Measurements from ENCODE around the gene APAF1. TPM values are rescaled to one million over a fixed set of nuclear protein-coding genes. Genes with fewer than 3 reads are reported as not detected.

Gene APAF1
- total and polyA plus RNA-seq, 2 of the 13 experiments (the other 11 are each of a cell fraction or from before 2014, with no cell fraction given), result 6.0 to 13.0 TPM

DNA sequence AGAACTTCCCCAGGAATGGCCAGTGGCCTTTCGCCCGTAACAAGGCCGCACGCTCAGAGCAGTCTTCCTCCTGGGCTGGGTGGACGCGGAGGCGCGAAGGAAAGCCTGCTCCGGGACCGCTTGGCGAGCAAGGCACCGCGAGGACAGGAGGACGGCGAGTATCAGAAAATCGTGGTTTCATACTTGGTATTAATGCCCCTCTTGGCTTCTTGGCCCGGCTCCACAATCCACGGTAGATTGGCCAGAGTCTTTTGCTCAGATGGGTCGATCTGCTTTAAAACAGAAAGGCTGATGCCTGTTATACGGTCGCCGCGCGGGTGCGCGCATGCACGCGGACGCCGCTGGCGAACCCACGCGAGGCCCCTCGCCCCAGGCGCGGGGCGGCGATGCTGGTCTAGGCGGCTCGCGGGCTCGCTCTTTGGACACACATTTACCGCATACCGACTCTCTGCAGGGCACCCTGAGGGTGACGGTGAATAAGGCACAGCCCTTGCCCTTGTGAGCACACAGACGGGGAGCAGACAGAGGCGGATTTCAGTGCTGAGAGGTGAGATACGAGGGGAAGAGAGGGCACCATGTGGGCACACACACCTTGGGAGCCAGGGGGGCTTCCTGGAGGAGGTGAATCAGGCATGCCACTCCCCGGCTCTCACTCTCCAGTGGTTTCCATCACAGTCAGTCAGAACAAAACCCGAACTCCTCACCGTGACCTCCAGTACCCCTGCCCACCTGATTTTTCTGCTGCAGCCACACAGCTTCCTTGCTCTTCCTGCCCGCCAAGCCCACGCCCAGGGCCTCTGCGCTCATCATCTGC, 100.7 kb downstream of the APAF1 start (continued):
- TF ChIP-seq, protein P1, sequence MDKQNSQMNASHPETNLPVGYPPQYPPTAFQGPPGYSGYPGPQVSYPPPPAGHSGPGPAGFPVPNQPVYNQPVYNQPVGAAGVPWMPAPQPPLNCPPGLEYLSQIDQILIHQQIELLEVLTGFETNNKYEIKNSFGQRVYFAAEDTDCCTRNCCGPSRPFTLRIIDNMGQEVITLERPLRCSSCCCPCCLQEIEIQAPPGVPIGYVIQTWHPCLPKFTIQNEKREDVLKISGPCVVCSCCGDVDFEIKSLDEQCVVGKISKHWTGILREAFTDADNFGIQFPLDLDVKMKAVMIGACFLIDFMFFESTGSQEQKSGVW (CRISPR knock-in tag; IDR thresholded peaks at IDR 0.05; ENCODE audit: borderline replicate concordance), result no peak
- TF ChIP-seq RAD51 (IDR thresholded peaks at IDR 0.05; ENCODE audit: borderline replicate concordance), result no peak
- TF ChIP-seq NR3C1 (CRISPR knock-in tag; IDR thresholded peaks at IDR 0.05), result no peak
- TF ChIP-seq NFE2L2 (IDR thresholded peaks at IDR 0.05; ENCODE audit: low read length), result no peak
- no peak for TF ChIP-seq TBX3 (IDR thresholded peaks at IDR 0.05; ENCODE audit: borderline replicate concordance)
- TF ChIP-seq ZNF777 (CRISPR knock-in tag; IDR thresholded peaks at IDR 0.05), result no peak
- no peak for TF ChIP-seq REXO4 (CRISPR knock-in tag; IDR thresholded peaks at IDR 0.05; ENCODE audit: borderline replicate concordance)
- no peak for TF ChIP-seq HCFC1 (IDR thresholded peaks at IDR 0.05; ENCODE audit: low read depth, low read length)

DNA sequence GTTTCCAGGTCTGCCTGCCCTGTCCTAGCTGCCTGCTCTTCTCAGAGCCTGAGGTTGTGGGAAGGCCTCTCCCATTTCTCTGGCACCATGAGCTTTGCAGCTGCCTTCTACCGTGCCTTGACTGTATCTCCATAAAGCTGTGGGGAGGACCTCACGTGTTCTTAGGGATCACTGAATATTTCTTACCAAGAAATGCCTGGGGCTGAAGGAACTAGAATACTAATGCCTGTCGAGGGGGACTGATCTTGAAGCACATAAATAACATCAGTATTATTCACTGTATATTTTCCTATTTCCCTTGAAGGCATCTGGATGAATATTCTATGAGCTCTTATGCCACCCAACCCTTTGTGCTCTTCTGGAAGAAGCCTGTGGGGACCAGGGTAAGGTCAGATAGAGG, 103.4 kb downstream of the APAF1 start:
- H3K27me3 ChIP-seq (ENCODE audit: control insufficient read depth in 1 of 2, insufficient read depth in 2 of 2, low read length in 2 of 2), result peaks cover 11 to 47% of the 10 kb centered on the region in 2 experiments
- no peaks in the 10 kb centered on the region for H3K79me2 ChIP-seq (ENCODE audit: insufficient read depth, low read length)
- ATAC-seq (no peak), DNase-seq (ENCODE audit: low spot score) (no peak), FAIRE-seq (no peak)
- ChIA-PET CTCF (ENCODE audit: low intra/inter-chr PET ratio, low total read pairs) (no interaction called here), POLR2A (no interaction called here)
- no peak overlapping the region for H3K4me2 ChIP-seq (ENCODE audit: low read depth, low read length)
- no peaks in the 10 kb centered on the region for H3K9me3 ChIP-seq (ENCODE audit: low read length)
- BruUV-seq (replicated peaks), result no TSS peak
- intact Hi-C loops (cut with micrococcal nuclease; ENCODE audit: unreplicated experiment) (no loop called here), in situ Hi-C loops (cut with HindIII; ENCODE audit: extremely low pct_ligation_motif_present, low pct_unique_long_range_greater_than_20kb) (no loop called here)
- no peak overlapping the region for H3K4me3 ChIP-seq (replicated peaks in 1 of 3; ENCODE audit: insufficient read depth in 1 of 3, low read depth in 2 of 3, low read length in 3 of 3)
- 4% methylated on average over 3 of the region's 3 CpGs for WGBS (ENCODE audit: low lambda C conversion rate)
- H3K36me3 ChIP-seq (replicated peaks in 1 of 2; ENCODE audit: control insufficient read depth in 1 of 2, insufficient read depth in 2 of 2, low read length in 2 of 2), result no peaks in the 10 kb centered on the region
- no peaks in the 10 kb centered on the region for H4K20me1 ChIP-seq (ENCODE audit: insufficient read depth, low read length)
- H3K4me1 ChIP-seq (ENCODE audit: insufficient read depth, low read length), result peaks cover 10% of the 10 kb centered on the region
- no peak overlapping the region for H3K9ac ChIP-seq (ENCODE audit: insufficient read depth, low read depth, low read length)
- H2AFZ ChIP-seq (ENCODE audit: low read length), result no peak overlapping the region
- no peak overlapping the region for H3K27ac ChIP-seq (ENCODE audit: extremely low read length, insufficient read depth, low read length)
- TF ChIP-seq ZNF850 (CRISPR knock-in tag; conservative IDR thresholded peaks at IDR 0.05), result no peak
